H4 (cell line): Measurements from ENCODE around the gene SRRM5. TPM values are rescaled to one million over a fixed set of nuclear protein-coding genes. Genes with fewer than 3 reads are reported as not detected.

Source experiments
- total RNA-seq: library from RNA; depleted of rRNA; stranded (reverse); fragments of >200 nt; shearing (Covaris generic); gene quantifications from 2 replicates; pipeline ENCODE4 v1.2.3, GENCODE V29; 2014; rRNA removed

The SRRM5 gene
- total RNA-seq, 1 experiment from 2014 or later, result not detected

Other genes with a start within 250 kb of the SRRM5 start
- gene TEX101, start 197.2 kb upstream of the SRRM5 start, total RNA-seq, result not detected in 2 replicates
- 0.17 and 0.29 TPM in 2 replicates for gene LYPD3, start 146.5 kb upstream of the SRRM5 start, total RNA-seq
- gene PHLDB3, start 107.3 kb upstream of the SRRM5 start, total RNA-seq, result 1.3 and 2.1 TPM in 2 replicates
- 33.6 and 50.4 TPM in 2 replicates for gene ETHE1, start 84.9 kb upstream of the SRRM5 start, total RNA-seq
- not detected in 2 replicates for gene ZNF575, start 78.9 kb upstream of the SRRM5 start, total RNA-seq
- gene XRCC1, start 36.6 kb upstream of the SRRM5 start, total RNA-seq, result 29.2 and 31.0 TPM in 2 replicates
- not detected in 2 replicates for gene PINLYP, start 36.3 kb upstream of the SRRM5 start, total RNA-seq
- 20.6 and 22.4 TPM in 2 replicates for gene IRGQ, start 16.0 kb upstream of the SRRM5 start, total RNA-seq
- 12.5 and 17.7 TPM in 2 replicates for gene ZNF576, start 15.5 kb upstream of the SRRM5 start, total RNA-seq
- gene ZNF428, start 7.5 kb downstream of the SRRM5 start, total RNA-seq, result 20.4 and 34.2 TPM in 2 replicates
- 2.2 and 5.4 TPM in 2 replicates for gene CADM4, start 27.8 kb downstream of the SRRM5 start, total RNA-seq
- 41.3 and 53.7 TPM in 2 replicates for gene PLAUR, start 58.1 kb downstream of the SRRM5 start, total RNA-seq
- gene IRGC, start 104.0 kb downstream of the SRRM5 start, total RNA-seq, result not detected in 2 replicates
- 7.9 and 14.9 TPM in 2 replicates for gene SMG9, start 142.9 kb downstream of the SRRM5 start, total RNA-seq
- gene KCNN4, start 168.9 kb downstream of the SRRM5 start, total RNA-seq, result 1.2 and 3.1 TPM in 2 replicates
- gene LYPD5, start 190.4 kb downstream of the SRRM5 start, total RNA-seq, result 0.66 TPM in 1 of 2 replicates, not detected in the other
- gene ZNF283, start 215.2 kb downstream of the SRRM5 start, total RNA-seq, result 6.7 and 10.6 TPM in 2 replicates